HG02763 (cell line): Measurements from ENCODE around the gene ZCCHC24.

Experiments
- ATAC-seq: cut with Tn5 transposase; IDR thresholded peaks from one replicate; pipeline ENCODE4 v1.9.1; 2021; ENCODE audit warnings: mild to moderate bottlenecking, moderate library complexity; ENCODE audit not compliant: unreplicated experiment

ZCCHC24 gene

DNA sequence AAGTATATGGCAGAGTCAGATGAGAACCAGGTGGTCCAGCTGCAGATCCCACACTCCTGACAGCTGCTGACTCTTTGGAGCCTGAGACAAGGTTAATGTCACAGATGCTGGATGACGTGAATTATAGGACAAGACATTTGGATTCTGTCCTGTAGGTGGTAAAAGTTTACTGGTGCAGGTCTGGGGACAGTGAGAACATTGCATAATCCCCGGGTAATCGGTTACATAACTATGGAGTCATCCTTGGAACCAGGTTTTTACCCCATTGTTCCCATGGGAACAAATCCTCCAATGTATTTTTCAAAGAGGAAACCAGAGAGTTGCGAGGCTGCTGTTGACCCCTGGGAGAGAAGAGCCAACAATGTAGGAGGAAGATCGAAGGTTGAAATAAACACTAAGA lies 27.5 kb upstream of the ZCCHC24 start:
- no peak for ATAC-seq

DNA sequence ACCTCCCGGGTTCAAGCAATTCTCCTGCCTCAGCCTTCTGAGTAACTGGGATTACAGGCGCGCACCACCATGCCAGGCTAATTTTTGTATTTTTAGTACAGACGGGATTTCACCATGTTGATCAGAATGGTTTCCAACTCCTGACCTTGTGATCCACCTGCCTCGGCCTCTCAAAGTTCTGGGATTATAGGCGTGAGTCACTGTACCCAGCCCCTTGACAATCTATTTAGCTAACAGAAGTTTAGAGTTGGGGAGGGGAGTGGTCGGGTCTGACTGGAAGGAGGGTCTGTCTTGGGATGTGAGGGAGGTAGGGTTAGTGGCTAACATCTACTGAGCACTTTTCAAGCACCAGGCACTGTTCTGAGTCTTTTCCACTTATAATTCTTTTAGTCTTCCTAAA lies 27.0 kb upstream of the ZCCHC24 start:
- ATAC-seq: no peak

DNA sequence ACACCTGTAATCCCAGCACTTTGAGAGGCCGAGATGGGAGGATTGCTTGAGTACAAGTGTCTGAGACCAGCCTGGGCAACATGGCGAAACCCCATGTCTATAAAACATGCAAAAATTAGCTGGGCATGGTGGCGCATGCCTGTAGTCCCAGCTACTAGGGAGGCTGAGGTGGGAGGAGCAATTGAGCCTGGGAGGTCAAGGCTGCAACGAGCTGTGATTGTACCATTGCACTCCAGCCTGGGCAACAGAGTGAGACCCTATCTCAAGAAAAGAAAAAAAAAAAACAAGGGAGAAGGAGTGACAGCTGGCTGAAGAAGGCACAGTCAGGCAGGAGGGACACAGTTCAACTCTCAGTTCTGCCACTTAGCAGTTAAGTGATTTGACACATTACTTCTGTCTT lies 26.4 kb upstream of the ZCCHC24 start:
- ATAC-seq: no peak

DNA sequence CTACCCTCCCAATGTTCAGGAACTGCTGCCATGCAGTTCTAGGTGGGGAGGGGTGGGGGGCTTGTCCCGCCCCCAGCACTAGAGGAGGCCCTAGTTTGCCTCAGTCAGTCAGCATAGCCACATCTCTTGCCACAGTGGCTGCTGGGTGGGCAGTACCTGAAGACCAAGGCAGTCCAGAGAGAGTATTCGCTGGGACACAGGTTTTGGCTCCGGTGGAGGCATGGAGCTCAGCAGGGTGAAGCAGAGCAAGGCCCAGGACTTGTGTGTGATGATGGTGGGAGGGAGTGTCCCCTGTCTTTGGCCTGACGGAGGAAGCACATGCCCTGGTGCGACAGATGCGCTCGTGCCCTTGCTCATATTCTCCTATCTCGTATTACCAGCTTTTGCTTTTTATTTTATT lies 24.7 kb upstream of the ZCCHC24 start:
- no peak for ATAC-seq

DNA sequence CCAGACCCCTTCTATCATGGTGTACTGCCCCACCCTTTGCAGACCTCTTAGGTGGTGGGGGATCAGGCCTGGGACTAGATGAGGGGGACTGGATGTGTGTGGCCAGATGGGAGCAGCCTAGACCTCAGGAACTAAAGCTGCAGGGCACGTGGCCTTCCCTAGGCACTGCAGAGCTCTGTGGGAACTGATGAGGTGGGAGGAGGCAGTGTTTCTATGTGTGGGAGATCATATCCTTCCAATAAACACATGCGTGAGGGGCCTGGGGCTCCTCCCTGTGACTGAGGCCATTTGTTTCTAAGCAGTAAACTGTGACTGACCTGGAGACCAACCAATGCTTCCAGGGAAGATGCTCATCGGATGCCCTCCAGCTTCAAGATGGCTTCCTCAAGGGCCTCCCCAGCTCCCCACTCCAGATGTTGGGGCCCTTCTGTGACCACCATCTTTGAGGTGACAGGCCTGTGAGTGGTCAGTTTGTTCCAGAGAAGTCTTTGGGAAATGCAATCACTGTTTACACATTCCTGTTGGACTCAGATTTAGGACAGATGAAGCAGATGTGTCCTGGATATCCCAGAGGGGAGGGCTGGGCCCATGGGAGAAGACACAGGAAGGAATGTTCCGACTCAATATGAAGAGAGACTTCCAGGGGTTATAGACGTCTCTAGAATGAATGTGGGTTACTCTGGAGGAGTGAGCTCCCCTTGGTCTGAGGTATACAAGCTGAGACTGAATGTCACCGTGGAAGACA lies 23.6 kb upstream of the ZCCHC24 start:
- ATAC-seq: no peak

DNA sequence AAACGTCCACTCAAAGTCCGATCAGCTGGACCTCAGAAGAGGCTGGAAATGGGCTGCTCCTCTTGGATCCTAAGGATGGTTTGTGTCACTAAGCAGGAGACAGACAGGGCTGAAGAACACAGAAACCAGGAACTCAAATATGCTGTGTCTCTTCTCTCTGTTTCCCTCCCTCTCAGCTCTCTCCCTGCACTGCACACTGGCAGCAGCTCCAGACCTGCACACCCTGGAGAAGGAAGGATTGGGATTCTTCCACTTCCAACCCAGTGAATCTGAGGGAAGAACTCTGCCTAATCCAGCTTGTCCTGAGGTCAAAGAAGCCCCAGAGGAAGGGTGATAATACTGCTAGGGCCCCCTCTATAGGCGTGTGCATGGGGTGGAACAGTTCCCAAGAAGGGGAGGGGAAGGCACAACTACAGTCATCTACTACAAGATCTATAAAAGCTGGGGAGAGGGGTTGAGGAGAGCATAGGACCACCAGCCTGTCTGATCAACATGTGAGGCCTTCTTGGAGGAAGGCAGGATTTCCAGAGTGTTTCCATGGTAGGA lies 22.7 kb upstream of the ZCCHC24 start:
- ATAC-seq: no peak

DNA sequence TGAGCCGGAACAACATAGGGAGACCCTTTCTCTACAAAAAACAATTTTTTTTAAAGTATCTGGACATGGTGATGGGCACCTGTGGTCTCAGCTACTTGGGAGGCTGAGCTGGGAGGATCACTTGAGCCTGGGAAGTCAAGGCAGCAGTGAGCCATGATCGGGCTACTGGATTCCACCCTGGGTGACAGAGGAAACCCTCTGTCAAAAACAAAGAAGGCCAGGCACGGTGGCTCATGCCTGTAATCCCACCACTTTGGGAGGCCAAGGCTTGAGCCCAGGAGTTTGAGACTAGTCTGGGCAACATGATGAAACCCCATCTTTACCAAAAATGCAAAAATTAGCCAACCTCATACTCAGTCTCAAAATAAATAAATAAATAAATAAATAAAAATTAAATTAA lies 19.9 kb upstream of the ZCCHC24 start:
- ATAC-seq: no peak

DNA sequence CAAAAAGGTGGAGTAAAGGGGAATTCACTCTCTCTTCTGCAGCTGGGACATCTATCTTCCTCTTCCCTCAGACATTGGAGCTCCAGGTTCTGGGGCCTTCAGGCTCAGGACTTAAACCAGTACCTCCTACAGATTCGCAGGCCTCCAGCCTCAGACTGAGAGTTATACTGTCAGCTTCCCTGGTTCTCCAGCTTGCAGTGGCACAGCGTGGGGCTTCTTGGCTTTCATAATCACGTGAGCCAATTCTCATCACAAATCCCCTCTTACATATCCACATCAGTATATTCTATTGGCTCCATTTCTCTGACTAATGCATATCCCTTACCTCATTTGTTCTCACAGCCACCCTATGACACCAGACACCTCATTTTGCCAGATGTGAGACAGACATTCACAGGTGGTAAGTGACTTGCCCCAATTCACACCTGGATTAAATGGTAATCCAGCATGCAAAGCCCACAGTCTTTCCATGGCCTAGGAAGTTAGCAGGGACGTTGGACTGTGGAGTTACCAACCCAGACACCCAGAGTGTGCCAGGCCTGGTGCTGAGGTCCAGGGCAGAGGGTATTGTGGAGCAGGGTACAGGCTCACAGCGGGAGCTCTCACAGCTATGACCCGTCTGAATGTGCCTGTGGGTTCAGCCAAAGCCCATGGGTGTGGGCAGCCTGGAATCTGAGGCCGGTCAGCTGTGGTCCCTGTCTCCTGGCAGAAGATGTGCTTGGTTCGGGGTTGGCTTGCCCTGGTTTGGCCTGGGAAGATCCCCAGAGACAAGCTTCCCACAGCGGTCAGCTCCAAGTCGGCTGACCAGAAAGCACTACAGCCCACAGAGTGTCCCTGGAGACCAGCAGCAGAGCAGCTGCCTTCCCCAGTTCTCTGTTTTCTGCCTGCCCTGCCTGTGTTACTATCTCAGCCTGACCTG lies 18.4 kb upstream of the ZCCHC24 start:
- no peak for ATAC-seq

DNA sequence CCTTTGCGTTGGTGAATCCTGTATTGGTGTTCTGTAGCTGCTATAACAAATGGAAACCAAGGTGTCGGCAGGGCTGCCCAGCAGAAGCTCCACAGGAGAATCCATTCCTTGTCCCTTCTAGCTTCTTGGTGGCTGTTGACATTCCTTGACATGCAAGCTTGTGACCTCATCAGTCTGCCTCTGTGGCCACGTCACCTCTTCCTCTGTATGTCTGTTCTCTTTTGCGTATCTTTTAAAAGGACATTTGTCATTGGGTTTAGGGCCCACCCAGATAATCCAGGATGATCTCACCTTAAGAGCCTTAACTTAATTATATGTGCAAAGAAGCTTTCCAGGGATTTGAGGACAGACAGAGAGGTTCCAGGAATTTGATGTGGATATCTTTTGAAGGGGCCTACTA lies 15.3 kb upstream of the ZCCHC24 start:
- no peak for ATAC-seq

DNA sequence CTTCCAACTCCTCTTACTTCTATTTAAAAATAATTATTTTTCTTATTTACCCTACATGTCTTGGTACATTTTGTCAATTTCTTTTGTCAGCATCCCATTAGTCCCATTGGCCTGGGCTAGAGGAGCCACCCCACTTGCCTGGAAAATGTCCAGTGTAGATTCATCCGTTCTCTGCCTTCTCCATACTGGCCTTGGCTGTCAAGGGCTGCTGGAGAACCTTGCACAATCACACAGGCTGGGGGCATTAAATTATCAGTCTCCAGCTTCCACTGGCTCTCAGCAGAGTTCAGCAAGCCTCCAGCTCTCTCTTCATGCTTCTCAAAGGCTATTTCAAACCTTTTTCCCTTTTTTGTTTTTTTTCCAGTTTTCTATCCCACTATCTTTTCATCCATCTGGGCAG lies 13.8 kb upstream of the ZCCHC24 start:
- no peak for ATAC-seq

DNA sequence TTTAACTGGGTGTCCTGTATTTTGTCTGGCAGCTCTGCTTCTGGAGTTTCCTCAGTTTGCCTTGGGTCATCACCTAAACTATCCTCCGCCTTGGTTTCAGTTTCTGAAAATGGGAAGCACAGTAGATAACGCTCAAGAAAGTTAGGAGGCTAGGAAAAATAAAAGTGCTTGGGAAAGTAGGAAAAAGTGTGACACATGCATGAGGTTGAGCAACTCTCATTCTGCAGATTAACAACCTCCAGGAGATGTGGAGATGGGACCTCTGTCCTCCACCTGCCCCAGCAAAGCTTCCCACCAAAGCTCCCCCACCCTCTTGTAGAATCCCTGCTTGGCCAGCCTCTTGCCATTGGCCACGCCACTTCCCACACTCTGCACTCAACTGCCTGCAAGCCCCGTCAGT lies 13.1 kb upstream of the ZCCHC24 start:
- ATAC-seq: no peak

DNA sequence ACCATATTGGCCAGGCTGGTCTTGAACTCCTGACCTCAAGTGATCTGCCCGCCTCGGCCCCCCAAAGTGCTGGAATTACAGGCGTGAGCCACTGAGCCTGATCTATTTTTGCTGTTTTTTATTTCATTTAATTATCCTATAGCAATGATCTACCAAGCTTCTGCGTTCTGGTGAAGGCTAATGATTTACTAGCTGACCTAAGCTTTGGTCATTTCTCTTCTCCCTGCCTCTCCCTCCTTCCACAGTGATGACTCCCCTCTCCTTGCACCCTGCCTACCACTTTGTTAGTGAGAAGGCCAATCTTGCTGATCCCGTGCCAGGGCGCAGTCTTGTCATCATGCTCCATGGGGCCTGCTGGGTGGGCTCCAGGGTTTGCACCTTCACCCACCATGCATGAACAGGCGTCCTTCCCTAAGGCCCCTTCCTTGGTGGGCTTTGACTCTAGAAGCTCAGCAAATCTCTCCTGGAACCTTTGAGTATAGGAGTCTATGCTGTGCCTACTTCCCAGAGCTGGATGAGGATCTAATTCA lies 11.9 kb upstream of the ZCCHC24 start:
- no peak for ATAC-seq

DNA sequence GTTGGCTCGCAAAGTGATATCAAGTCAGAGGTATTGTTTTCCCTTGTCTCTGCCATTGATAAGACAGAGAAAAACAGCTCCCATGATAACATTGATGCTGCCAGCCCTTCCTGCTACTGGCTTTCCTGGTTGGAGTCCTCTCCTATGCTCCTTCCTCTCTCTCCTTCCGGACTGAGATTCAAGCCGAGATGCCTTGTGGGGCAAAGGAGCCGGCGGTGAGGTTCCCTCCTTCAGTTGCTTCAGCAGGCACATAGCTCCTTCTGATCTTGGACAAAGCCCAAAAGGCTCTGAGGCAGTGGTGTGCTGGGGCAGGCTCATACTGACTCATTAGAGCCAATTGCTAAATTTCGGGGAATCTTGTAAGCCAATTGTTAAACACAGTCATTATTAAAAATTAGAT lies 8.8 kb upstream of the ZCCHC24 start:
- ATAC-seq: no peak

DNA sequence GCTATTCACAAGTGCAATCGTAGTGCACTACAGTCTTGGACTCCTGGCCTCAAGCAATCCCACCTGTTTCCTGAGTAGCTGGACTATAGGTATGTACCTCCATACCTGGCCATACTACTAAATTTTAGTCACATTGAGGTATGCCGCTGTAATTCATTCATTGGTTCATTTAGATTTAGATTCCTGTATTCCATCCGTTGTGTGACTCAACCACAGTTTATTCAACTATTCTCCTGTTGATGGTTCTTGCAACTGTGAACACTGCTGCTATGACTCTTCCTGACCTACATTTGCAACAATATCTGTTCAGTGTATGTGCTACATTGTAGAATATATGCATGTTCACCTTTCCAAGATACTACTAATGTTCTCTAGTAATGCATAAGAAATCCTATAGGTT lies 8.0 kb upstream of the ZCCHC24 start:
- ATAC-seq: no peak

DNA sequence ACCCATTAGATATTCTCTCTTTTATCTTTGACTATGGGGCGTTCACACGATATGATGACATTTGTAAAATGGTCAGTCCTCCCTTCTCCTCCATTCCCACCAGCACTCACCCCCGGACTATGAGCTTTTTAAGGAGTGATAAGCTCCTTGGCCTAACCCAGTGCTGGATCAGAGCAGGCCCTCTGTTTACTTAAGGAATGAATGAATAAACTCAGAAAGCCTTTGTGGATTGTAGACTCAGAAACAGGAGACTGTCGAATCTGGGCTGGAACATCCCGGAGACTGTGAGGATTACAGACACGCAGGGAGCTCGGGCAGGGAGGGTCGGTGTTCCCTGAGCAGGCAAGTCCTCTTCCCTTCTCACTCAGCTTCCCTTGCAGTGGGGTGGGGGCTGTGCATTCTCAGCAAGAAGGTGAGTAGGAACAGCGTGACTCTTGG lies 6.8 kb upstream of the ZCCHC24 start:
- no peak for ATAC-seq

DNA sequence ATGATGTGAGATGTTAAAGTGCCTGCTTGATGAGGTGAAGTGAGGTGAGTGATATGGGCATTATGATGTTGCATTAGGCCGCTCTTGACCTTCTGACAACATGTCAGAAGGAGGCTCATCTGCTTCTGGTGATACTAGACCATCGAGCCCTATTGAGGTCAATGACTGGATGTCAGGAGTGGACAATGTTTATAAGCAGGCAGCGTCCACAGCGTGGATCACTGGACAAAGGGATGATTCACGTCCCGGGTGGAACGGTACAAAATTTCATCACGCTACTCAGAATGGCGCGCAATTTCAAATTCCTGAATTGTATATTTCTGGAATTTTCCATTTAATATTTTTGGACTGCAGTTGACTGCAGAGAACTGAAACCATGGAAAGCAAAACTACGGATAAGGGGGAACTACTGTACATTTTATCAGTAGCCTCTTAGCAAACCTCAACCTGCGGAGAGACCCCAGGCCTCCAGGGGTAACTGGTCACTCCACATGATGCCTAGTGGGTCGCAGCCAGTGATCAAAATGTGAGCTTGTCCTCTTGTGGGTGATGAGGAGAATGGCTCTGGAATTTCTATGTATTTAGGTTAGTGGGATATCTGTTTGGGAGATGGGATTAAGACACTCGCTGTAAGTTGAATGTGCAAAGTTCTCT lies 5.7 kb upstream of the ZCCHC24 start:
- ATAC-seq: no peak

DNA sequence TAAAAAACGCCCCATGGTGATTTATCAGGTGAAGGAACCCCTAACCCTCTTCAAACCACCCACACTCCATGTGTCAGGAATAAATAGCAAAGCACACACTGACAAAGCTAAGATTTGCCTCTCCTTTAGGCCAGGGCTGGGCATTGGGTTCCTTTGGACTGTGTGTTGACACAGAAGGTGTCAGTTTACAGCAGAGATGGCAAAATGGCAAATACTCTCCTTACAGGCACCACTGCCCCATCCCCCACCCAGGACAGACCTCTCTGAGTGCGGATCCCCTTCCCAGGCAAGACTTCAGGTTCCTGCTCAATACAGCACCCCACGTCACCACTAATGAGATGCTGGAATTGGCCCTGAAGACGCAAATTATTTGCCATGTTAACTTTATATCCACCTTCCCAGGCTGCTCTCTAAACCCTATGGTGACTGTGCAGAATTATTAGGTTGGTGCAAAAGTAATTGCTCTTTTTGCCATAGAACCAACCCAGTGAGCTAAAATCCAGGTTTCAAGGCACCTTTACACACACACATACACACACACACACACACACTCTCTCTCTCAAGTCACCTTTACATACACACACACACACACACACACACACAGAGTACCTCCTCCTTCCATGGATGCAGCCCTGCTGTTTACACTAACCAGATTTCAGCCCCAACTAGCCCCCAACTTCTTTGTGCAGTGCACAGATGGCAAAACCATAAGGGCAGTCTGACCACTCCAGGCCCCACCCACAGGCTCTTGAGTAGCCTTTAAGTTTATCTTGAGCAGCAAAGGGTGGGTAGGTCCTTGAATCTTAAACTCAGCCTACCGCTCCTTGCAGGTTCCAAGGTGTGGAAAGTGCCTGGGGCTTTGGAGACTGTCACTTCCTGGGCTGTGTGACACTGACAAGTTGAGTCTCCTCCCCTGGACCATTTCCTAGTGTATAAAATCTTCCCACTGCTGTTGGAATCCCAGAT lies 4.0 kb upstream of the ZCCHC24 start:
- no peak for ATAC-seq

DNA sequence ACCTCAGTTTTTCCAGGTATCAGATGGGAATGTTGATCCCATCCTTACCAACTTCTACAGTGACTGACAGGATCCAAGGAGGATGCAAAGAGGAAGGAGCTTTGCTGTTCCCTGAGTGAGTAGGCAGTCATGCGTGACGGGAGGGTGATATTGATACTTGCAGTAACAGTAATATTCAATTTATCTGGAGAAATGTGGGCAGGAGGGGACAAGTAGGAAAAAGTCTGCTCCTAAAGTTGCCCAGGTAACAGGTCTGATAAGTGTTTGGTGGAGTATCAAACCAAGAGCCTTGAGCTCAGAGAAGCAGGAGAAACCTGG lies 3.3 kb upstream of the ZCCHC24 start:
- no peak for ATAC-seq

DNA sequence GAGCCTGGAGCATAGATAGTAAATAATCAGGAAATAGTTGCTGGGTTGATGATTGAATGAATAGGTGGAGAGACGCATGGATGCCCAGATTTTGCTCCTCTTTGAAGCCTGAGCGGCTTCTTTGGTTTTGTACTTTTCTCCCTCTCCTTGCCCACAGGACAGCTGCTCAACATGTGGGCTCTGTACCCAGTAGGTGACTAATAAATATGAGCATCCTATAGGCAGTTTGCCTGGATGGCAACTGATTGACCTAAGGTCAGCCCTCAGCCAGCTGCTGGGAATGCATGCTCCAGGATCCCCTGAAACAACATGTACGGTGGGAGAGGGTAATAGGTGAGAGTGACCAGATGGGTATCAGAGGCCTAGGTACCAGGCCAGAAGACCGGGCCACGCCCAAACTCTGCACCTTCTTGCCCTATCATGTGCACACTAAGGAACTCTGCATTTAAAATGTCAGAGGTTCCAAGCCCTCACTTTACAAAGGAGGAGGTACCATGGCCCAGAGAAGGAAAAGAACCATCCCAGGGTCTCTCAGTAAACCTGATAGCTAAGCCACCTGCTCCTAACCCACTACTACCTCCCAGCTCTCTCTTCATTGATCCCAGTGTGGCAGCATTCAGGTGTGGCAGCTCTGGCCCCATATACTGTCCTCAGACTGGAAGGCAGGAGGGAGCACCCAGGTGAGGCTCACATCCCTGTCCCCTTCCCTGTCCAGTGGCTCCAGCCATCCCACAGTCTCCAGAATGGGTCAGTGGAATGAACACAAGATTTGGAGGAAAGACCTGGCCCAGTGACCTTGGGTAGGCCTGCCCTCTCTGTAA lies 2.7 kb upstream of the ZCCHC24 start:
- no peak for ATAC-seq
